ENCODE measurements around the gene MYO9A.

Gene MYO9A

GRCh38 chr15:71809346-71809745 lies 308.6 kb downstream of the MYO9A start:
- DNase-seq (ENCODE audit: low read depth, low spot score), result no peak

GRCh38 chr15:71808311-71809020 lies 309.5 kb downstream of the MYO9A start:
- no peak for DNase-seq (ENCODE audit: low read depth, low spot score)

GRCh38 chr15:71807691-71808091 lies 310.3 kb downstream of the MYO9A start:
- DNase-seq (ENCODE audit: low read depth, low spot score), result no peak

- no peak for DNase-seq (ENCODE audit: low read depth, low spot score)
These were observed 310.8 kb downstream of the MYO9A start for GRCh38 chr15:71807125-71807629.

GRCh38 chr15:71806452-71806931 lies 311.5 kb downstream of the MYO9A start:
- peak; percentile 68 for DNase-seq (ENCODE audit: low read depth, low spot score)

- no peak for DNase-seq (ENCODE audit: low read depth, low spot score)
These were observed 313.1 kb downstream of the MYO9A start for GRCh38 chr15:71804695-71805470.

- DNase-seq (ENCODE audit: low read depth, low spot score), result no peak
These were observed 313.7 kb downstream of the MYO9A start for GRCh38 chr15:71804226-71804625.

- DNase-seq (ENCODE audit: low read depth, low spot score), result no peak
These were observed 315.2 kb downstream of the MYO9A start for GRCh38 chr15:71802770-71803169.

GRCh38 chr15:71801935-71802655 lies 315.9 kb downstream of the MYO9A start:
- no peak for DNase-seq (ENCODE audit: low read depth, low spot score)

- peak; percentile 79 for DNase-seq (ENCODE audit: low read depth, low spot score)
These were observed 316.9 kb downstream of the MYO9A start for GRCh38 chr15:71800835-71801745.

- DNase-seq (ENCODE audit: low read depth, low spot score), result no peak
These were observed 317.8 kb downstream of the MYO9A start for GRCh38 chr15:71800190-71800589.

GRCh38 chr15:71798641-71799040 lies 319.3 kb downstream of the MYO9A start:
- DNase-seq (ENCODE audit: low read depth, low spot score), result no peak

GRCh38 chr15:71792521-71792920 lies 325.4 kb downstream of the MYO9A start:
- DNase-seq (ENCODE audit: low read depth, low spot score), result no peak

GRCh38 chr15:71791975-71792374 lies 326.0 kb downstream of the MYO9A start:
- DNase-seq (ENCODE audit: low read depth, low spot score), result no peak

GRCh38 chr15:71790081-71790480 lies 327.9 kb downstream of the MYO9A start:
- no peak for DNase-seq (ENCODE audit: low read depth, low spot score)

GRCh38 chr15:71789616-71790015 lies 328.3 kb downstream of the MYO9A start:
- DNase-seq (ENCODE audit: low read depth, low spot score), result no peak

- no peak for DNase-seq (ENCODE audit: low read depth, low spot score)
These were observed 329.0 kb downstream of the MYO9A start for GRCh38 chr15:71788646-71789579.

GRCh38 chr15:71786673-71787072 lies 331.3 kb downstream of the MYO9A start:
- no peak for DNase-seq (ENCODE audit: low read depth, low spot score)

- no peak for DNase-seq (ENCODE audit: low read depth, low spot score)
These were observed 332.0 kb downstream of the MYO9A start for GRCh38 chr15:71785996-71786395.

- no peak for DNase-seq (ENCODE audit: low read depth, low spot score)
These were observed 333.2 kb downstream of the MYO9A start for GRCh38 chr15:71784719-71785118.

All from brain pericyte (primary cell).